ENCODE measurements around the gene ZNF322.

Gene ZNF322

DNA sequence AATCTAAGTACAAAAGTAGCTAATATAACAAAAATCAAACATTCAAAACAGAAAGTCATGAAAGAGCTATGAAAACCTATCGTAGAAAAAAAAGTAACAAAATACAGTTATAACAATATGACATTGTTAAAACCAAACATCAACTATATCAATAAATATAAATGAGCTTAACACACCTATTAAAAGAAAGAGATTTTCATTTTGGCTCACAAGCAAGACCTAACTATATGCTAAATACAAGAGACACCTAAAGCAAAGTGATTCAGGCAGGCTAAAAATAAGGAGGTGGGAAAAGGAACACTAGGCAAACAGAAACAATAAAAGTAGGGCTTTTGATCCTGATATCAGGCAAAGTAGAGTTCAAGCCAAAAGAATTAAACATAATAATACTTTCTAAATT is 13.5 kb downstream of the ZNF322 start:
- no peak for TF ChIP-seq GATA1 (IDR thresholded peaks at IDR 0.05; ENCODE audit: low read depth, low read length)
- TF ChIP-seq POLR2A (IDR thresholded peaks at IDR 0.05; ENCODE audit: low read length), result no peak
- DNase-seq, result no peak

DNA sequence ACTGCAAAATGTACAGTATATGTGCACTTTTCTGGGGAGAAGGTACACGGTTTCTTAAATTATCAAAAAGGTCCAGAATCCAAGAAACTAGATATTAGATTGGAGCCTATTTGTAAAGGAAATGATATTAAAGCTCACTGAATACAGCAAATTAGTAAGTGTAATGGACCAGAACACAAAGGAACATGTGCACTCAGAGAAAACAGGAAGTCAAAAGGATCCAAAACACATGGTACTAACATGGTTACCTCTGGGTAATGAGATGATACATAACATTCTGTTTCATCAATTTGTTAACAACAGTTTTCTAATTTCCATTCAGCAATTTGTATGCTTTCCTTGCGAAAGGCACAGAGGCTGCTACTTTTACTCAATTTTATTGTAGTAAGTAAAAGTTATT is 18.7 kb downstream of the ZNF322 start:
- no peak for DNase-seq
- TF ChIP-seq GATA1 (IDR thresholded peaks at IDR 0.05; ENCODE audit: low read depth, low read length) (no peak), POLR2A (IDR thresholded peaks at IDR 0.05; ENCODE audit: low read length) (no peak)

DNA sequence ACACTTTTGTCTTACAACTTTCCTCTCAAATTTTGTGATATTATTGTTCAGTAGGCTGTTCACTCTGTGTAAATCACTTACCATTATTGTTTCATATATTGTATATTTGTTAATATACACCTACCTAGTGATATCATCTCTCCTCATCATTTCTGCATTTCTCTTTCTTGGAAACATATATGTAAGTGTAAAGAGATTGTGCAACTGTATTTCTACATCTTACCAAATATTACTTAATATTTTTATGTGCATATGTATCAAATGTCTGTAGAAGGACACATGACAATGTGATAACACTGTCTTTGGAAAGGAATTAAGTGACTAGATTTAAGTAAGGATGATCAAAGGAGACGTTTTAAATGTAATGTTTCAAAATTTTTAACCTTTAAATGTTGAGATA is 30.2 kb downstream of the ZNF322 start:
- TF ChIP-seq GATA1 (IDR thresholded peaks at IDR 0.05; ENCODE audit: low read depth, low read length), result no peak
- TF ChIP-seq POLR2A (IDR thresholded peaks at IDR 0.05; ENCODE audit: low read length), result no peak
- no peak for DNase-seq

DNA sequence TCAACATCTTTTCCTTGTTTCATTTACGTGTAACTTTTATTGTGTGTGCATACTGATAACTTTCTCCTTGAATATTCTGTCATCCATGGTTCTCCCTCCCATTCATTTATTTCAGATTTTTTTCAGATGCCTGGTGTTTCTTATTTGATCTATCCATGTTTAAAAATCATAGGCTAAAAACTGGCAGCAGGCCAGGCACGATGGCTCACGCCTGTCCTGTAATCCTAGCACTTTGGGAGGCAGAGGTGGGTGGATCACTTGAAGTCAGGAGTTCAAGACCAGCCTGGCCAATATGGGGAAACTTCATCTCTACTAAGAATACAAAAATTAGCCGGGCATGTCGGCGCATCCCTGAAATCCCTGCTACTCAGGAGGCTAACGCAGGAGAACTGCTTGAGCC is 31.7 kb downstream of the ZNF322 start:
- TF ChIP-seq GATA1 (IDR thresholded peaks at IDR 0.05; ENCODE audit: low read depth, low read length) (no peak), POLR2A (IDR thresholded peaks at IDR 0.05; ENCODE audit: low read length) (no peak)
- DNase-seq, result no peak

DNA sequence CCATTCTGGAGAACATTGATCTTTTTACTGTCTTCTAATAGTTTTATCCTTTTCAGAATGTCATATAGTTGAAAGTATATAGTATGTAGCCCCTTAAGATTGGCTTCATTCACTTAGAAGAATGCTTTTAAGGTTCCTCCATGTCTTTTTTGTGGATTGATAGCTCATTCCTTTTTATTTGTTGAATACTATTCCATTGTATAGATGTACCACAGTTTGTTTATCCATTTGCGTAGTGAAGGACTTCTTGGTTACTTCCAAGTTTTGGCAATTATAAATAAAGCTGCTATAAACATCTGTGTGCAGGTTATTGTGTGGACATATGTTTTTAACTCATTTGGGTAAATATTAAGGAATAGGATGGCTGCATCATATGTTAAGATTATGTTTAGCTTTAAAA is 35.0 kb downstream of the ZNF322 start:
- DNase-seq, result no peak
- TF ChIP-seq POLR2A (IDR thresholded peaks at IDR 0.05; ENCODE audit: low read length) (no peak), GATA1 (IDR thresholded peaks at IDR 0.05; ENCODE audit: low read depth, low read length) (no peak)

DNA sequence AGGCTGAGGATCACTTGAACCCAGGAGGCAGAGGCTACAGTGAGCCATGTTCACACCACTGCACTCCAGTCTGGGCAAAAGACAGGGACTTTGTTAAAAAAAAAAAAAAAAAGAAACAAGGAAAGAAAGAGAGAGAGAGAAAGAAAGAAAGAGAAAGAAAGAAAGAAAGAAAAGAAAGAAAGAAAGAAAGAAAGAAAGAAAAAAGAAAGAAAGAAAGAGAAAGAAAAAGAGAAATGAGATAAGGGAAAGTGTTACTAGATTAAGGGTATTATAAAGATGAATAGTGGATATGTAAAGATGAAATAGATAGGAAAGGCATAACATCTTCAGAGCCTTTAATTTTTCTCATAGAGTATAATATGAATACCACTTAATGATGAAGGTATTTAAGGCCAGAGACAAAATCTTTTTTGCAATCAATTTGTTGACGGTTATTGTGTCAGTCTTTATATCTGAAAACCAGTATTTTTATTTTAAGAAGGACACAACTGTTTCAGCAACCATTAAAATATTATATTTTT is 36.1 kb downstream of the ZNF322 start:
- no peak for DNase-seq
- TF ChIP-seq POLR2A (IDR thresholded peaks at IDR 0.05; ENCODE audit: low read length), result no peak
- TF ChIP-seq GATA1 (IDR thresholded peaks at IDR 0.05; ENCODE audit: low read depth, low read length), result no peak

DNA sequence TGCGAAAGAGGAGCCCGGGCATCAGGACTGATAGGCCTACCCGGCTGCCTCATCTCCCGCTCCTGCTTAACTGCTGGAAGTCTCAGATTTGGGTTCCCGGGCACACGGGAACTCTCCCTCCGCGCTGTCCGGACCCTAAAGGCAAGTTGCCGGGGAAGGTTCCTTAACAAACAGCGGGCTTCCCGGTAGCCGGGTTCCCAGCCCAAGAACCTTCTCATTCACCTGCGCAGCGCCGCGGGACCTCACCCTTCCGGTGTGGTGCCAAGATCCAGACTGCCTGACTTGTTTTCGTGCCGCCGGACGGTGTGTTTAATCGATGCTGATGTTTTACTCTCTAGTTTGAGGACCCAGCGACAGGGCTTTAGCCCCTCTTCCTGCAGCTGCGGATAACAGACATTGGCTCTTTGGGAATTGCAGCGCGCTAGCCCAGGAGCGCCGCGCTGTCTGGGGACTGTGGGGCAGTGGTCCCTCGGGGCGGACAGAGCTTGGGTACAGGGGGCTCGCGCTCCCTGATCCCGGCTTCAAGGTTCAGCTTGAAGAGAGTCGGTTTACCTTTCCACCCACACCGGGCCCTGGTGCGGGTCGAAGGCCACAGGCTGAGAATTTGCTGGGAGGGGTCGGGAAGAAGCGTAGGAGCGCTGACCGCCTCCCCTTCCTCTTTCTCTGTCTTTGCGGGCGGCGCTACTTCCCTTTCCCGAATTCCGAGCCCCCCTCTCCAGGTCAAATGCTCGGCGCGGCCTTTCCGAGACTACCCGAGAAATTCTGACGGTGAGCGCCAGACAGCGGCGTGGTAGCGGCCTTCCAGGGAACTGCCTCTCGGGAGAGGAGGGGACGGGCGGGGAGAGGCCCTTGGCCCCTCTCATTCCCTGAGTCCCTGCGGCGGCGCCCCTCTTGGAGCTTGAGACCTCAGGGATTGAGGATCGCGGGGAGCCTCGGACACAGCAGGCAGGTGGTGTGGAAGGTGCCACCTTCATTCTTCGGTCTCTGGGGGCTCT is 45.6 kb downstream of the ZNF322 start:
- TF ChIP-seq GATA1 (IDR thresholded peaks at IDR 0.05; ENCODE audit: low read depth, low read length) (no peak), POLR2A (IDR thresholded peaks at IDR 0.05; ENCODE audit: low read length) (no peak)
- no peak for DNase-seq

DNA sequence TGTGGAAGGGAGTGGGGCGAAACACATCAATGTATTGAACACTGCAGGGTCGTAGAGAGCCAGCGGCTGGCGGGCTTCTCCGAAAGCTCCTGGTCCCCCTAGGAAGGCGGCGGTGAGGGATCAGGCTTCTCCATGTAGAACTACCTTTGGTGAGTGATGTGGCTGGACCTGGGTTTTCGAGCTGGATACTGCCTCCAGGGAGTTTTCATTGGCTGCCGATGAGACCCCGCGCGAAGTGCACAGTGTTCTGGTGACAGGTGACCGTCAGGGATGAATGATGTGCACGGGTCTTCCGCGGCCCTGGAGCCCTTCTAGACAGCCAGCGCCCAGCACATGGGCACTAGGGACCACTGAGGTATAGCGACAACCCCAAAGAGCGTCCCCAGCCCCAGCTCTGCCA is 46.3 kb downstream of the ZNF322 start:
- DNase-seq, result no peak
- TF ChIP-seq GATA1 (IDR thresholded peaks at IDR 0.05; ENCODE audit: low read depth, low read length), result no peak
- no peak for TF ChIP-seq POLR2A (IDR thresholded peaks at IDR 0.05; ENCODE audit: low read length)

DNA sequence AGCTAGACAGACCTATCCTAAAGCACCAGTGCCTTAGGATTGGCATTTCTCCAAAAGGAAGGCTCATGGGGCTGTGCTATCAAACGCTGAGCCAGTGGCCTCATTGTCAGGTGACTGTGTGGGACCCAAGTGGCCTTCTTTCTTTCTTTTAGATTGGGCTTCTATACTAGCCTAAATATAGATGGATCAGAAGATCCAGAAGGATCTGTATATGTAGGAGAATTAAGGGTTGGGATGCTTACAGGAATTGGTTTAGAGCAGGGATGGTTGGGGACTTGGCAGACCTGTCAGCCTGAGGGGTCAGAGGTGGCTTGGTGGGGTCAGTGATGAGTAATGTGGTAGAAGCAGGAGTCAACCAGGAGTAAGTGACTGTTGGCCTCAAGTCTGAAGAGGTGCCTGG is 47.9 kb downstream of the ZNF322 start:
- TF ChIP-seq POLR2A (IDR thresholded peaks at IDR 0.05; ENCODE audit: low read length) (no peak), GATA1 (IDR thresholded peaks at IDR 0.05; ENCODE audit: low read depth, low read length) (no peak)
- DNase-seq, result no peak

DNA sequence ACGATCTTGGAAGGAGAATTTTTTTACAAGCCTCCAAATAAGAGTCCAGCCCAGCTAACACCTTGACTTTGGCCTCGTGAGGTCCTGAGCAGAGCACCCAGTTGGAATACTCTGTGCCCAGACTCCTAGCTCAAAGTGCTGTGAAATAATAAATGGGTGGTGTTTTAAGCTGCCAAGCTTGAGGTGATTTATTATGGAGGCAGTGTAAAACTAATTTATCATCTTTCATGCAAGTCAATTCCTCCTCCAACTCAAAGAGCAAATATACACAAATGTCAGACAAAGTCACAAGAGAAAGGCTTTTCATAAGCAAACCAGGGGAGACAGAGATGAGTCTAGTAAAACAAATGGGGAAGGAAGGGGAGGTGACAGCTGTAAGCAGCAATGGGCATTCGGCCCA is 50.1 kb downstream of the ZNF322 start:
- no peak for TF ChIP-seq POLR2A (IDR thresholded peaks at IDR 0.05; ENCODE audit: low read length)
- no peak for TF ChIP-seq GATA1 (IDR thresholded peaks at IDR 0.05; ENCODE audit: low read depth, low read length)
- no peak for DNase-seq

DNA sequence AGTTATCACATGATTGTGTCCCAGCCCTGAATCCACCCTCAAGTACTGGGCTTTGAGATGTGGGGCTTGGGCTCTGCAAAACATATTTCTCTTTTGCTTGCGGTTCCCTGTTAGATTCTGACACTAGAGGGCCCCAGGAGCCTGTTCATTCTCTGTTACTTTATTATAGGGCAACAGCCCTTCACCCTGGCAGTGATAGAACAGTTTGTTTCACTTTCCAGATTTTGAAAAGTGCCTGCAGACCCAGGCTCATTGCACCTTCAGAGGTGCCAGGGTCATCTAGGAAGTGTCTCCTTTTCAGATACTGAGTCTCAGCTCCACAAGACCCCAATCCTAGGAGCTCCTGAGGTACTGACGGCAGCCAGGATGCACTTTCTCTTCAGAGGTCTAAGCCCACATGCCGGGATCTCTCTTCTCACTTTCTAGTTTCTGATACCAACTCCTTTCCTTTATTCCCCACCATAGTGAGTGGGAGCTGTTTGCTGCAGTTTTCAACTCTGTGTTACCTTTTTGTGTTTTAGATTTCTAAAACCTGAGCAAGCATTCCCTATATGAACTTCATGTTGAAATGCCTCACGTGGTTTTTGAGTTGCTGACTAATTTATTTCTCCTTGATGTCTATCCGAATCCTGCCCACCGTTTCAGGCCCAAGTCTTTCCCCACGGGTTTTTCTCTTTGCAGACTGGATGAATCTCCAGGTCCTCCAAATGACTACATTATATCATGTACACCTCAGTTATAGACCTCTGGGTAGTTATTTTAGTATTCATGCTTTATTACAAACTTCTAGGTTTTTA is 51.9 kb downstream of the ZNF322 start:
- DNase-seq, result peak; percentile 58 to 68
- TF ChIP-seq GATA1 (IDR thresholded peaks at IDR 0.05; ENCODE audit: low read depth, low read length) (no peak), POLR2A (IDR thresholded peaks at IDR 0.05; ENCODE audit: low read length) (no peak)

DNA sequence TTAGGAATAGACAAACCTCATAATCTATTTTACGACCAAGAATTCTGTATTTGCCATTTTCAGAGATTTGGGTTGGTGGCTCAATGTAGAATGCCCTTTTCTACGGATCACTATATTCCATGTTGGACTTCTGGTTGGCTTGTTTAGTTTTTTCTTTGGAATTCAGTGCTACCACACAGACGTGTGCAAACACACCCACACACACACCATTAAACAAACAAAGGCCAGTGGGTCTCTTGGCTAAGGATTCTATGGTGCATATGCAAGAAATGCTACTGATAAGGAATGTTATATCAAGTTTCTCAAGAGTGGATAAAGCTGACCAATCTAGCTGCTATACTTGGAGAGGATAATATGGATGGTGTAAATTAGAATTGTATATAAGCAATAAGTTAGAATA is 54.7 kb downstream of the ZNF322 start:
- no peak for DNase-seq
- TF ChIP-seq GATA1 (IDR thresholded peaks at IDR 0.05; ENCODE audit: low read depth, low read length), result no peak

DNA sequence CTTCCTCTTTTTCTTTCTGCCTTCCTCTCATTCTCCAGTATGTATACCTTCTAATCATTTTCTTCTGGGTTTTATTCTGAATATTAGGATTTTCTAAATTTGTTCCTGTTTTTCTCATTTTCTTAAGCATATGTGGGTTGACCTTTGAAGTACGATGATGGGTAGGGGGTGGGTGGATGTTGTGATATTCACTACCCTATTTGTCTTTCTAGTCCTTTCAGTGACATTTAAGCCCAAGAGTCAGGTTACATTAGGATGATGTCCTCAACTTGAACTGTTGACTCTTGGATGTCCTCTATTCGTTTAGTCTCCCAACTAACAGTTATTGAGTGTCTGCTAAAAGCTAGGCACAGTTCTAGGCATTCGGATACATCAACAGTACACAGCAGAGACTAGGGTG is 55.5 kb downstream of the ZNF322 start:
- TF ChIP-seq GATA1 (IDR thresholded peaks at IDR 0.05; ENCODE audit: low read depth, low read length), result no peak
- TF ChIP-seq POLR2A (IDR thresholded peaks at IDR 0.05; ENCODE audit: low read length), result no peak
- no peak for DNase-seq

DNA sequence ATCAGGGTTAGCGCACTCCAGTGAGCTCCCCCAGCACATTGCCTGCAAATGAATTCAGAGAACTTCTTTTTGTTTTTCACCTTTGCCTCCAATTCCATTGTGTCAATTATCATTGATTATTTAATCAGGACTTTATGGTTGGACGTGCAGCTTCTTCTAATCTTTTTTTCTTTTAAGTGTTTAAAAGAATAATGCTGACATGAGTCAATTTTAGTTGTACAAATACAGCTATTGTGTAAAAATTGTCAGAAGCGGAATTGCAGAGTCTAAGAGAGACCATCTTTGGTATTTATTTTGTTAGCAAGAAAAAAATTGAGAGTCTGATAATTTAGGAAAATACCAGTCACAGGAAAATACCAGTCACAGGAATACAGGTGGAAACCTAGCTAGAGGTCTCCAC is 57.3 kb downstream of the ZNF322 start:
- no peak for DNase-seq
- TF ChIP-seq GATA1 (IDR thresholded peaks at IDR 0.05; ENCODE audit: low read depth, low read length) (no peak), POLR2A (IDR thresholded peaks at IDR 0.05; ENCODE audit: low read length) (no peak)

All from erythroblast (primary cell).